Duodenal mucosa (tissue), 2 donors: Measurements from ENCODE around the gene AATK.

Experiments used
- H3K27ac ChIP-seq: one replicate; pipeline ENCODE4 v1.7.0; 2013; ENCODE audit warnings: low read depth, low read length
- H3K27me3 ChIP-seq, 2 donors: one replicate each; pipeline ENCODE4 v1.7.0; 2013; ENCODE audit warnings: low read length in 2 of 2, control low read depth in 1 of 2; ENCODE audit not compliant: insufficient read depth in 2 of 2, control insufficient read depth in 1 of 2
- H3K36me3 ChIP-seq, 2 donors: one replicate each; pipeline ENCODE4 v1.7.0; 2013; ENCODE audit warnings: low read length in 2 of 2, control low read depth in 1 of 2; ENCODE audit not compliant: insufficient read depth in 2 of 2, control insufficient read depth in 1 of 2
- H3K4me1 ChIP-seq, 2 donors: one replicate each; pipeline ENCODE4 v1.7.0; 2013; ENCODE audit warnings: low read length in 2 of 2, control low read depth in 1 of 2; ENCODE audit not compliant: insufficient read depth in 2 of 2, control insufficient read depth in 1 of 2
- H3K4me3 ChIP-seq, 2 donors: one replicate each; pipeline ENCODE4 v1.7.0; 2013; ENCODE audit warnings: low read length in 2 of 2, low read depth in 1 of 2
- H3K9ac ChIP-seq, 2 donors: one replicate each; pipeline ENCODE4 v1.7.0; 2013; ENCODE audit warnings: low read length in 2 of 2, low read depth in 1 of 2
- H3K9me3 ChIP-seq, 2 donors: one replicate each; pipeline ENCODE4 v1.7.0; 2013; ENCODE audit warnings: low read length in 2 of 2, control low read depth in 1 of 2; ENCODE audit not compliant: control insufficient read depth in 1 of 2

The AATK gene

GRCh38 chr17:81074875-81075274 is 91.1 kb downstream of the AATK start:
- H3K27ac ChIP-seq = no peak overlapping the region
- H3K4me3 ChIP-seq = no peak overlapping the region
- no peaks in the 10 kb centered on the region for H3K36me3 ChIP-seq
- no peaks in the 10 kb centered on the region for H3K9me3 ChIP-seq
- no peak overlapping the region for H3K9ac ChIP-seq
- H3K27me3 ChIP-seq = no peaks in the 10 kb centered on the region
- H3K4me1 ChIP-seq = peaks cover 0 to 6% of the 10 kb centered on the region in 2 donors

DNA sequence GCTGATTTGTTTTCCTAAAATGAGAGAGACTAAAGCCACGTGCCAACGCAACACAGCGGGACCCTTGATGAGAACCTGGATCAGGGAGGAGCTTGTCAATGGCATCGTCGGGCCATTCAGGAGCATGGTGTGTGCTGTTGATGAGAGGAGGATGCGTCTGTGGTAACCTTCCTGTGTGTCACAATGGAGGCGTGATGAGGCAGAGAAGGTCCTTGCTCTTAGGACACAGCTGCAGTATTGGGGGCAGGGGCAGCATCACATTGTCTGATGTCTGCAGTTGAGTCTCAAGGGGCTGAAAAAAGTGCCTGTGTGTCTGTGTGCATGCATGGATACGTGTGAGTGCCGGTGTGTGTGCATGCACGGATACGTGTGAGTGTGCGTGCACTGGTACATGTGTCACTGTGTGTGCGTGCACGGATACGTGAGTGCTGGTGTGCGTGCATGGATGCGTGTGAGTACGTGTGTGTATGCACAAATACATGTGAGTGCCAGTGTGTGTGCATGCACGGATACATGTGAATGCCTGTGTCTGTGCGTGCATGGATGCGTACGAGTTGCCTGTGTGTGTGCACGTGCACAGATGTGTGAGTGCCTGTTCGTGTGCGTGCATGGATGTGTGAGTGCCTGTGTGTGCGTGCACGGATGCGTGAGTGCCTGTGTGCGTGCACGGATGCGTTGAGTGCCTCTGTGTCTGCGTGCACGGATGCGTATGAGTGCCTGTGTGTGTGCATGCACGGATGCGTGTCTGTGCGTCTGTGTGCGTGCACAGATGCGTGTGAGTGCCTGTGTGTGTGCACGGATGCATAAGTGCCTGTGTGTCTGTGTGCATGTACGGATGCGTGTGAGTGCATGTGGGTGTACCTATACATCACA is 91.8 kb downstream of the AATK start:
- H3K4me1 ChIP-seq = peaks cover 0 to 6% of the 10 kb centered on the region in 2 donors
- H3K27me3 ChIP-seq = no peaks in the 10 kb centered on the region
- no peaks in the 10 kb centered on the region for H3K9me3 ChIP-seq
- no peak overlapping the region for H3K9ac ChIP-seq
- H3K36me3 ChIP-seq = no peaks in the 10 kb centered on the region
- H3K4me3 ChIP-seq = no peak overlapping the region
- H3K27ac ChIP-seq = no peak overlapping the region

- no peaks in the 10 kb centered on the region for H3K36me3 ChIP-seq
- no peaks in the 10 kb centered on the region for H3K27me3 ChIP-seq
- no peak overlapping the region for H3K4me3 ChIP-seq
- no peaks in the 10 kb centered on the region for H3K9me3 ChIP-seq
- H3K9ac ChIP-seq = no peak overlapping the region
- peaks cover 0 to 6% of the 10 kb centered on the region in 2 donors for H3K4me1 ChIP-seq
- H3K27ac ChIP-seq = no peak overlapping the region
Measured at GRCh38 chr17:81071761-81072741, 94.0 kb downstream of the AATK start.

- Histone ChIP-seq H3K27ac (no peak overlapping the region), H3K36me3 (no peaks in the 10 kb centered on the region), H3K9ac (no peak overlapping the region), H3K9me3 (no peaks in the 10 kb centered on the region), H3K27me3 (no peaks in the 10 kb centered on the region), H3K4me1 (peaks cover 7 to 15% of the 10 kb centered on the region in 2 donors), H3K4me3 (no peak overlapping the region)
Measured at GRCh38 chr17:81070541-81071246, 95.3 kb downstream of the AATK start.

DNA sequence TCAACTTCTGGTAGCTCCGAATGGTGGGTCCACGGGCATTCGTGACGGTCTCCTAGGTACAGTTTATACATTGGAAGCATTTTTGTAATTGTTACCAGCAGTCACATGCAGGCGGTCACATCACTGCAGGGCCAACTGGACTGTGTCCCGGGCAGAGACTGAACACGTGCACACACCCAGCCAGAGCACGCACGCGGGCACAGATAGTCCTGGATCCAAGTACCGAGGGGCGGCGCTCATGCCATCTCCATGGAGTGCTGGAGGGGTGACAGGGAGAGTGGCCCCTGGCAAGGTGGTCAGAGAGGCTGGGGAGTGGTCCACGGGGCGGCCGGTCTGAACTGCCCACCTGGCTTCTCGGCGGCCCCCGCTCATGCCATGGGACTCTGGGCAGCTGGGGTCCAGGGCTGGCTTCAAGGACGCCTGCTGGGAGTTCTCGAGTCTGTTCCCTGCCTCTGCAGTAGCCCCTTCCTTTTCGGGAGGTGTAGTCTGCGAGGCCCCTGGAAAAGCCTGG is 96.8 kb downstream of the AATK start:
- Histone ChIP-seq H3K9ac (no peak overlapping the region), H3K4me3 (no peak overlapping the region), H3K27me3 (no peaks in the 10 kb centered on the region), H3K9me3 (no peaks in the 10 kb centered on the region), H3K4me1 (peaks cover 14 to 22% of the 10 kb centered on the region in 2 donors), H3K36me3 (no peaks in the 10 kb centered on the region), H3K27ac (no peak overlapping the region)

DNA sequence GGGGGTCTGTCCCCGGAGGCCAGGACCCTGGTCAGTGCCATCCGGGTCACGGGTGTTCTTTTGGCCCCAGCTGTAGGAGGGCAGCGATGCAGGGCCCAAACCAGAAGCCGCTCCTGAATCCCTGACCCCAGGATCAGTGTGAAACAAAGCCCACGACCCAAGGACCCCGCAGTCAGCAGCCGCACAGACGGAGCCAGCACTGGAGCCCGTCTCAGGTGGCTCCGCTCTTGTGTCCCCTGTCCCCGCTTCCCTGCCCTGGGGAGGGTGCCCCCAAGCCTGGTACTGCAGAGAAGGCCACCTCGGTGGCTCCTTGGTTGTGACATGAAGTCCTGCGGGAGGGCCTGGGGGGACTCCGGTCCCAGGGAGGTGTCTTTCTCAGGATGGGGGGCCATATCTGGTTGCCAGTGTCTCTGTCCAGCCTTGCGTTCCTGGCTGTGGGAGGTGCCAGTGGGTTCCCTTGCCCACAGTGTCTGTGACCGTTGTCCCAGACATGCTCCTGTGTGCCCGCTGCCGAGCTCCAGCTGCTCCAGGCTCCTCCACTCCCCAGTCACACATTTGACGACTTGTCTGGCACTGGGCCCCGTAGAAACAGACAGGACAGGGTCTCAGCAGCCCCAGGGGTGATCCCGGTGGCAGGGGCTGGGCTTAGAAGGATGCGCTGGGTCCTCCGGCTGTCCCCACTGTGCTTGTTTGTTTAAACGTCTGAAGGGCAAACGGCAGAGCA is 97.4 kb downstream of the AATK start:
- no peaks in the 10 kb centered on the region for H3K27me3 ChIP-seq
- peaks cover 14 to 22% of the 10 kb centered on the region in 2 donors for H3K4me1 ChIP-seq
- no peak overlapping the region for H3K9ac ChIP-seq
- H3K9me3 ChIP-seq = no peaks in the 10 kb centered on the region
- H3K4me3 ChIP-seq = no peak overlapping the region
- no peak overlapping the region for H3K27ac ChIP-seq
- H3K36me3 ChIP-seq = no peaks in the 10 kb centered on the region

DNA sequence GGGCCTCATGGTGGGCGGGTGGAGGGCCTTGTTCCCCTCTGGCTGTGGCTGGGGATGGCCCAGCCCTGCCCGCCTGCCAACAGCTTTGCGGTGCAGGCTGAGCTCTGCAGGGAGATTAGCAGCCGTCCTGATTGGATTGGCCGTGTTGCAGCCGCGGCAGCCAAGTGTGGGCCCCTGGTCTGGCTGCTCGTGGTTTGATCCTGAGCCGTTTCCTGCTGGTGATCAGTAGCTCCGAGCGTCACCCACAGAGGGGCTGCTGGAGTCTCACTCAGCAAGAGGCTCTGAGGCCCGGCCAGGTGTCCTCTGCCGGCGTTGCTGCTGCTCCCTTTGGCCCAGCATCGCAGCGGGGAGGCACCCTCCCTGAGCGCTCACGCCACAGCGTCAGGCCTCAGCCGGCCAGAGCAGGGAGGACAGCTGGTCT is 98.6 kb downstream of the AATK start:
- H3K27me3 ChIP-seq = no peaks in the 10 kb centered on the region
- H3K4me1 ChIP-seq = peaks cover 14 to 19% of the 10 kb centered on the region in 2 donors
- no peaks in the 10 kb centered on the region for H3K36me3 ChIP-seq
- no peak overlapping the region for H3K27ac ChIP-seq
- no peak overlapping the region for H3K9ac ChIP-seq
- no peak overlapping the region for H3K4me3 ChIP-seq
- no peaks in the 10 kb centered on the region for H3K9me3 ChIP-seq
